NCI-H187 treated with DMSO at 0.1 percent for 48 hours (cell line): ENCODE data around the gene HSD11B1.

Source experiments
- DNase-seq: peaks from one replicate; lab custom pipeline; 2025; lab: John Stamatoyannopoulos, UW

HSD11B1 gene

GRCh38 chr1:209704584-209704983 is at the start of gene HSD11B1:
Gene HSD11B1, plus strand, starts transcription at chr1:209704846. Its CDS starts 97 bp downstream, at chr1:209704943.
- DNase-seq, result no peak

- DNase-seq, result no peak
Measured at GRCh38 chr1:209655411-209656231, 49.0 kb upstream of the HSD11B1 start.

DNA sequence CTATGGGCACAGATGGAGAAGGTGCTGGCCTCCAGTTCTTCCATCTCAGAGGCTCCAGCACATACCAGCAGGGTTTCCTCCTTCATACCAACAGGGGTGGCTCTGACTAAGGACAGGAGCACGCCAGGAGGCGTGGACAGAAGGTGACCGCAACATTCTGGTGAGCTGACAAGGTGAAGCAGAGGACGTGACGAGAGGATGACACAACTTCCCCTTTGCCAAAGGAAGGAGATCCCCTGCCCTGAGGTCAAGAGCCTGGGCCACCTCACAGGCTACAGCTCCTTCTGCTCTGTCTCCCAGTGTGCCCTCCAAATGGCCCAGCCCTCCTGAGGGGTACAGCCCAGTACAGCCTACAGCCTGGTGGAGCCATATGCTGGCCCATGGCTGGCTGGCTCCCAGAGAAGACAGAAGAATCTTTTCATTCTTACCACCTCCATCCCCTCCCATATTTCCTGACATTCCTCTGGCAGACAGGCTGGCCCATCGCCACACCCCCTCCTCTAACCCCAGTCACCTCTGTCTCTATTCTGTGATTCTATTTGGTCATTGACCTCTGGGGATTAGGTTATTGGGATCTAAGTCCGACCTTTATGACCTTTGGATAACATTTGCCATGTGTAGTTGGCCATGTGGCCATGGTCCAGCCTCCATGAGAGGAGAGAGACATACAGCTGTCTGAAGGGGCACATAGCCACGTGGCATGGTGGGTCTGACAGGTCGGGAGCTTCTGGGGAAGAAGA is 47.3 kb upstream of the HSD11B1 start:
- no peak for DNase-seq

GRCh38 chr1:209657918-209658317 is 46.7 kb upstream of the HSD11B1 start:
- no peak for DNase-seq

- DNase-seq, result no peak
Measured at GRCh38 chr1:209659909-209660308, 44.7 kb upstream of the HSD11B1 start.

GRCh38 chr1:209661071-209661470 is 43.6 kb upstream of the HSD11B1 start:
- no peak for DNase-seq

DNA sequence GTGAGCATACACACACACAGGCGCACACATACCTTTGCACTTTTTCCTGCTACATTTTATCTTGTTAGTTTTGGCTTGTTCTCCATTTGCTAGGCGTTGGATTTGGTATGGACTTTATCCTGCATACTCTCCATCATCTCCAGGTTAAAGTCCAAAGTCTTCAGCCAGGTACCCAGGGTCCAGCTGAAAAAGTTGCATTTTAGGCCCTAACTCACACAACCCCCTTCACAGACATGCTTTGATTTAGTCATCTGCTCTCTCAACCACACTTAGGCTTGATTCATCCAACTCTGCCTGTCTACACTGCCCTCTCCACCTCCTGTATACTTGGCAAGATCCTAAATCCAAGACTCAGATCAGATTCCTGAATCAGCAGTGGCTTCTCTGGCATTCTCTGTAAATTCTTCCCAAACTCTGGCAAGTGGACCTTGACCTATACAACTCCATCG is 41.7 kb upstream of the HSD11B1 start:
- DNase-seq, result no peak

- no peak for DNase-seq
Measured at GRCh38 chr1:209667103-209667502, 37.5 kb upstream of the HSD11B1 start.

DNA sequence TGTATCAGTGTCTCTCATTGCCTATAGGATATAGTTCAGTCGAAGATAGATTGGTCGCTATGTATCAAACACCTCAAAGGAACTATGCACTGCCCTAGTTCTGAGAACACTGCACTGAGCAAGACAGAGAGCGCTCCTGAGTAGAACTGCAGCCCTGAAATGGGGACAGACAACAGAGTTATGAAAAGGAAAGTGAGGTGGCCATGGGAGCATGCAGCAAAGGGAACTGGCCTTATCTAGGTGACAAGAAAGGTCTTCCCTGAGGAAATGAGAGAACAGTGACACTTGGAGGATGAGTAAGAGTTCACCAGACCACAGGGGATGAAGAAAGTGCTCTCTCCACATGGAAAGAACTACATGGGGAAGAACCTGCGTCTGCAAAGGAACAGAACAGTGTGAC is 36.9 kb upstream of the HSD11B1 start:
- no peak for DNase-seq

DNA sequence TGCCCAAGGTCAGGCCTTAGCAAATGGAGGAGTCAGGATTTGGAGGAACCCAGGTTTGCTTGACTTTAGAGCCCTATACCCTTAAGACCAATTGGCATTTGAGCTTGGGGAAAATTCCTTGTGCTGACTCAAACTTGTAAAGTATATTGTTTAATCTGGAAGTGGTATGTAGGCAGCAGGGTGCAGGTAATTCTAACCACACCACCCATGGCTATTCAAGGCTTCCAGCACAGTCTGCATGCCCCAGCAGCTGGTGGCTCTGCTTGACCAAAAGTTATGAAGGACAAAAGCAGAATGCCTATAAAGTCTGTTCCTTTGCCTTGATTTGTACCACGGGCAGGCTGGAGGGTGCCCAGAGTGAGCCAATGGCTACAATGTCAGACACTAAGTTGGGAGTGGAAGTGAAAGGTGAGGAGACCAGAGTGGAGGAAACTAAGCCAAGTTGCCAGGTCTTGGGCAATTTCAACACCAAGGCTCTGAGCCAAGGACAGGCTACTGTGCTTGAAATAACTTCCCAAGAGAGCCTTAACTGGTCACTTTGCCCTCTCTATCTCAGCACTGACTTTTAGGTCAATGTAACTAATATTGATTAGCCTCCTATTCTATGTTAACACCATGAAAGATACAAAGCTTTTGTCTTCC is 34.1 kb upstream of the HSD11B1 start:
- DNase-seq, result no peak

DNA sequence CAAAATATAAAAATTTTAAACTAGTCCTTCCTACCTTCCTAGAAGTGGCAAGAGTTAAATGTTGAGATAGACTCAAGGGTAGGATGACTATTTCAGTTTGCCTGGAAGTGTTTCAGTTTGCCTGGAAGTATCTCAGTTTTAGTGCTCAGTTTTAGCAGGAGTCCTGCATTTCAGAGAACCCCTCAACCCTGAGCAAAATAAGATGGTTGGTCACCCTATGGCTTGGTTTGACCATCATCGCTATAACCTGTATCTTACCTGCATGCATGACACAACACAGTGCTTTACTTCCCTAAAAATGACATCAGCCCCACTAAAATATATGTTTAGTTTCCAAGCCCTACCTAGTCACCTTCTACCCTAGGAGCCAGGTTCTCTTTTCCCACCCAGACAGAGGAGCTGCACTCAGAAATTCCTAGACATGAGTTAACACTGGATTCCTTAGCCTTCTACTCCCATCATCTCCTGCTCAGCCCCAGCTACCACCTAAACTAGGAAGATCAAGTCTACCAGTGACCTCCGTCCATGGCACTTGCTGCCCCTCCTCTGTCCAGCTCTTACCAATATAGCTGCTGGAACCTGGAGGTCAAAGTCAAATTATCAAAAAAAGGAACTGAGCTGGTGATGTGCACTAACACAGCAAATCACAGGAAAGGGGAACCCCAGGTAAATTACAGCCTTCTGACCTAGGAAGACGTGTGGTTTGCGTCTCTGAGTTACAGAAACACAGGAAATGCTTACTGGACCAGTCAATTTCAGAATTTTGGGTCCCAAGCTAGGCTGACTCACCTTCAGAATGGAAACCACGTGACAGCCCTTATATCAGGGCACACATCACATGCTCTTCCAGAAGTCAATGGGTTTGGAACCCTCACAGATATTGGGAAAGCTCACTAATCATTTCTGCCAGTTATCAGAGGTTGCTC is 31.7 kb upstream of the HSD11B1 start:
- no peak for DNase-seq

DNA sequence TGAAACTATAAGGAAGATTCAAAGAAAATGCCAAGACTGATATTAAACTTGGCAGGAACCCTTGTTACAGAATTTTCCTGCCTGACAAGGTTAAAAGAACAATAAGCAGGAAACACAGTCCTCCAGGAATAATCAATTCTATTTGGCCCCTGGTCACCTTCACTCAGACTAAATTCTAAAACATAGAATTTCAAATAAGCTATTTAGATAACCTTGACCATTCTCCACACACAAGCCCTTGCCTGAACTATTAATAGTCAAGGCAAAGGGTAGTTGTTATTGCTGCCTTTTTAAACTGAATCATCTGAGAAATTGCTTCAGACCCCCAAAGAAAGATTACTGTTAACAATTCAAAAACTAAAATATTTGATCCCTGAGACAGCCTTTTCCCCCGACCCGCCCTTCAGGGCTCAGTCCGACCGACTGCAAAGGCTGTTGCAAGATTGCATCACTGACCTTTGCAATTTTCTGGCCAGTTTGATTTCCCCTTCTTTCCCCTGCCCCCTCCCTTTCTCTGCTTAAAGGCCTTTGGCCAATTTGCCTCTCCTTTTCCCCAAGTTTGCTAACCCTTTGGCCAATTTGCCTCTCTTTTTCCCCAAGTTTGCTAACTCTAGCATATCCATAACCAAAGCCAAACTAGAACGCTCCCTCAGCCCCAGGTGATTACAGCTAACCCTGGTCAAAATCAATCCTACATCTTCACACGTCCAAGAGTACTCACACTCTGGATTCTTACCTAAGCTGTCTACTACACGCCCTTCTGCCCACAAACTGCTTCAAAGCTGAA is 30.8 kb upstream of the HSD11B1 start:
- DNase-seq, result no peak

DNA sequence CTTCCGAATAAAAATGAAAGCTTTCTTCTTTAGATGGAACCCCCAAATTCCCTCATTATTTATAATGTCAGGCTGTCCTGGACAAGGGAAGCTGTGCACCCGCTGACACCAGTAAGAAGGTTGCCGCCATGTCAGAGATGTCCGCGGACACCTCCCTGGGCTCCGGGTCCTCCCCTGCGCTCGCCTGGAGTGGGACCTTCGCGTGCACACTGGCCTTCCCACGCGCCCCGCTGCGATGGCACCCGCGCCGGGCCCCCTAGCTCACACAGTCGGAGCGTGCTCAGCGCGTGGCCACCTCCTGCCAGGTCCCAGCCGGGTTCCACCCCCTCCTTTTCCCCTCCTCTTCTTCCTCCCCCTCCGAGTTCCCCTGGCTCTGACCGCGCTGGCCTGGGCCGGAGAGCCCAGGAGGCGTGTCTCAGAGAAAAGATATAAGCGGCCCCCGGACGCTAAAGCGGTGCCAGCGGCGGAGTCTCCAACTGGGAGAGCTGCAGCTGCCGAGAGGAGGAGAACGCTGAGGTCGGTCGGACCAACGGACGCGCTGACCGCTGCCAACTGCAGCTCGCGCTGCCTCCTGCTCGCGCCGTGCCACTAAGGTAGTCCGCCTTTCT is 29.6 kb upstream of the HSD11B1 start, which contains the start of gene G0S2:
TSS of gene G0S2 (plus strand) at position 456 of the 608 bp plus-strand sequence. CDS start 273 bp downstream, outside the sequence.
- DNase-seq, result no peak

GRCh38 chr1:209675565-209676154 is 29.0 kb upstream of the HSD11B1 start:
- no peak for DNase-seq

DNA sequence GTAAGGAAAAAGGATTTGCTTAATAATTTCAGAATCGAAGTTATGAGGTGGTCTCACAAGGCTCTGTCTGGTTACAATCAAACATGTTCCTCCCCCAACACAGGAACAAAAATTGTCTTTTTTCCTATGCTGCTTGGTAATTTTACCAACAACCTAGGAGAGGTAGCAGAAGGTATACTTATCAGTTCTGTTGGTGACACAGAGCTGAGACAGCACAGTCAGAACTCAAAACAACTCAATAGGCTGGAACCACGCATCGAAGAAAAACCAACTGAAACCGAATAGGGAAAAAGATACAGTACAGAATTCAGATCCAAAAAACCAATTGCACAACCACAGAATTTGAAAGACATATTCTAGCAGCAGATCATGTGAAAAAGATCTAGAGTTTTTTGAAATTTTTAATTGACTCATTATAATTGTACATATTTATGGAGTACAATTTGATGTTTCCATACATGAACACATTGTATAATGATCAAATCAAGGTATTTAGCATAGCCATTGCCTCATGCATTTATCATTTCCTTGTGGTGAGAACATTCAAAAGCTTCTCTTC is 25.6 kb upstream of the HSD11B1 start:
- no peak for DNase-seq

DNA sequence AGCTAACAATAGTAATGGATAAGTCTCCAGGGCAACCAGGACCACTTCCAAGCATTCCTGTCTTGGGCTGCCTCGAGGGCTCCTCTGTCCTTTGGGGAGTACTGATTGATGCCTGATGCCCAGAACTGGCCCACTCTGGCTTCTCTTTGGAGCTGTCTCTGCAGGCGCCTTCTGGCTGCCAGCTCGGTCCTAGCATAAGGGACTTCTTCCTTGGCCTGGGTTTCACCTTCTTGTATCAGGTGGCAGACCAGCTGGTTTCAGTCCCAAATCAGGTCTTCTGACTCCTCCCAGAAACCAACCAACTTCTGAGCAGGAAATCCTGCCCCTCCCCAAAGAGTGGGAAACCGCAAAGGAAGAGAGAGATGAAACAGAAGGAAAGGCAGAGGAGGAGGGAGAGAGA is 18.8 kb upstream of the HSD11B1 start:
- DNase-seq, result no peak

GRCh38 chr1:209686322-209686721 is 18.3 kb upstream of the HSD11B1 start:
- DNase-seq, result no peak

GRCh38 chr1:209688746-209689234 is 15.9 kb upstream of the HSD11B1 start:
- DNase-seq, result no peak

- DNase-seq, result no peak
Measured at GRCh38 chr1:209689477-209689876, 15.2 kb upstream of the HSD11B1 start.
